Activated naive CD4-positive, alpha-beta T cell treated with anti-CD3 and anti-CD28 coated beads, Interleukin-2, amount 10 ng/mL, durations not matched to agents 7 days and 5 days (primary cell): ENCODE measurements around the gene TAL1.
"Not testable (repeated sequence)": the region's sequence is repeated elsewhere in the genome, so short reads cannot be mapped to it uniquely, and the experiment has no call there.

Experiments
- CTCF ChIA-PET: fragments of 350-600 bp; sonication (Branson Sonifier 250); formaldehyde crosslinking; loops from one replicate; lab custom pipeline; 2021; ENCODE audit warnings: antibody characterized with exemption; lab: Charles Lee
- DNase-seq: peaks from one replicate; pipeline ENCODE4 v3.0.0-alpha.2; 2020
- H3K27ac Mint-ChIP-seq: one replicate; pipeline ENCODE4 v1.8.0; 2021; ENCODE audit warnings: mild to moderate bottlenecking, moderate library complexity, mixed read lengths
- H3K27me3 Mint-ChIP-seq: one replicate; pipeline ENCODE4 v1.8.0; 2021; ENCODE audit warnings: mild to moderate bottlenecking, mixed read lengths
- H3K36me3 Mint-ChIP-seq: one replicate; pipeline ENCODE4 v1.8.0; 2021; ENCODE audit warnings: mixed read lengths
- H3K4me1 Mint-ChIP-seq: one replicate; pipeline ENCODE4 v1.8.0; 2021; ENCODE audit warnings: mixed read lengths
- H3K4me3 Mint-ChIP-seq: one replicate; pipeline ENCODE4 v1.8.0; 2021; ENCODE audit warnings: mild to moderate bottlenecking, moderate library complexity, mixed read lengths
- H3K9me3 Mint-ChIP-seq: one replicate; pipeline ENCODE4 v1.8.0; 2021; ENCODE audit warnings: mixed read lengths

TAL1 gene

GRCh38 chr1:47194311-47194710, 37.7 kb downstream of the TAL1 start:
- Mint-ChIP-seq H3K36me3 (no peaks in the 10 kb centered on the region), H3K9me3 (no peaks in the 10 kb centered on the region), H3K27ac (no peak overlapping the region), H3K4me1 (no peaks in the 10 kb centered on the region), H3K4me3 (no peak overlapping the region), H3K27me3 (peaks cover 36% of the 10 kb centered on the region)
- no peak for DNase-seq
- CTCF ChIA-PET = interaction anchor here (1.0 to 9.0 kb wide), 7 partner anchors 8 to 241 kb away, joined by 3 to 102 read pairs (median 7); no protein-coding TSS in a partner anchor

GRCh38 chr1:47193496-47193895, 38.5 kb downstream of the TAL1 start:
- H3K4me3 Mint-ChIP-seq, H3K9me3 Mint-ChIP-seq, H3K36me3 Mint-ChIP-seq, H3K4me1 Mint-ChIP-seq, H3K27ac Mint-ChIP-seq, DNase-seq: not testable (repeated sequence)
- H3K27me3 Mint-ChIP-seq = peaks cover 28% of the 10 kb centered on the region
- CTCF ChIA-PET = interaction anchor here (0.7 to 9.0 kb wide), 17 partner anchors 9 to 667 kb away, joined by 3 to 102 read pairs (median 5); no protein-coding TSS in a partner anchor

GRCh38 chr1:47192458-47193384, 39.3 kb downstream of the TAL1 start:
- Mint-ChIP-seq H3K36me3 (no peaks in the 10 kb centered on the region), H3K27ac (no peak overlapping the region), H3K4me1 (no peaks in the 10 kb centered on the region), H3K27me3 (peaks cover 30% of the 10 kb centered on the region), H3K4me3 (no peak overlapping the region), H3K9me3 (no peaks in the 10 kb centered on the region)
- peak; percentile 78 for DNase-seq
- CTCF ChIA-PET = interaction anchor here (0.7 to 9.0 kb wide), 18 partner anchors 8 to 666 kb away, joined by 3 to 102 read pairs (median 5); no protein-coding TSS in a partner anchor

GRCh38 chr1:47191940-47192457, 40.0 kb downstream of the TAL1 start:
- DNase-seq = no peak

GRCh38 chr1:47190857-47191256, 41.2 kb downstream of the TAL1 start:
- no peak overlapping the region for H3K27ac Mint-ChIP-seq
- H3K4me3 Mint-ChIP-seq = no peak overlapping the region
- CTCF ChIA-PET = interaction anchor here (0.6 to 9.0 kb wide), 7 partner anchors 10 to 1028 kb away, joined by 3 to 102 read pairs (median 4); no protein-coding TSS in a partner anchor
- no peaks in the 10 kb centered on the region for H3K9me3 Mint-ChIP-seq
- no peaks in the 10 kb centered on the region for H3K4me1 Mint-ChIP-seq
- no peaks in the 10 kb centered on the region for H3K36me3 Mint-ChIP-seq
- no peak for DNase-seq
- peaks cover 32% of the 10 kb centered on the region for H3K27me3 Mint-ChIP-seq

More at GRCh38 chr1:47191940-47192457, 40.0 kb downstream of the TAL1 start:
- Mint-ChIP-seq H3K4me1 (no peaks in the 10 kb centered on the region), H3K36me3 (no peaks in the 10 kb centered on the region), H3K4me3 (no peak overlapping the region), H3K27me3 (peaks cover 33% of the 10 kb centered on the region), H3K9me3 (no peaks in the 10 kb centered on the region), H3K27ac (peak overlapping the region; percentile 50)
- CTCF ChIA-PET = interaction anchor here (1.5 to 9.0 kb wide), 10 partner anchors 8 to 518 kb away, joined by 3 to 102 read pairs (median 5); no protein-coding TSS in a partner anchor

GRCh38 chr1:47190509-47190855, 41.5 kb downstream of the TAL1 start:
- Mint-ChIP-seq H3K36me3 (no peaks in the 10 kb centered on the region), H3K27ac (no peak overlapping the region), H3K27me3 (peaks cover 32% of the 10 kb centered on the region), H3K4me1 (no peaks in the 10 kb centered on the region), H3K9me3 (no peaks in the 10 kb centered on the region), H3K4me3 (no peak overlapping the region)
- no peak for DNase-seq
- CTCF ChIA-PET = interaction anchor here (0.6 to 9.0 kb wide), 7 partner anchors 9 to 244 kb away, joined by 3 to 102 read pairs (median 4); no protein-coding TSS in a partner anchor

GRCh38 chr1:47189844-47190508, 42.0 kb downstream of the TAL1 start, which contains the start of gene PDZK1IP1:
Gene PDZK1IP1, minus strand, starts transcription at chr1:47190036. Its CDS starts 104 bp downstream, at chr1:47189932.
- DNase-seq = no peak
- H3K27me3 Mint-ChIP-seq = peaks cover 32% of the 10 kb centered on the region
- CTCF ChIA-PET = interaction anchor here (0.7 to 9.0 kb wide), 5 partner anchors 9 to 244 kb away, joined by 3 to 102 read pairs (median 4); no protein-coding TSS in a partner anchor
- H3K27ac Mint-ChIP-seq = no peak within 1 kb of the TSS
- H3K4me3 Mint-ChIP-seq = no peak within 1 kb of the TSS
- H3K36me3 Mint-ChIP-seq = no peaks in the 10 kb centered on the region
- H3K9me3 Mint-ChIP-seq = no peaks in the 10 kb centered on the region
- no peaks in the 10 kb centered on the region for H3K4me1 Mint-ChIP-seq

GRCh38 chr1:47188791-47189785, 42.9 kb downstream of the TAL1 start:
- Mint-ChIP-seq H3K9me3 (no peaks in the 10 kb centered on the region), H3K27ac (no peak overlapping the region), H3K4me1 (no peaks in the 10 kb centered on the region), H3K27me3 (peaks cover 28% of the 10 kb centered on the region), H3K4me3 (no peak overlapping the region), H3K36me3 (no peaks in the 10 kb centered on the region)
- CTCF ChIA-PET = interaction anchor here (1.3 to 9.0 kb wide), 3 partner anchors 8 to 245 kb away, joined by 4 to 102 read pairs (median 63); no protein-coding TSS in a partner anchor
- DNase-seq = no peak

- no peaks in the 10 kb centered on the region for H3K9me3 Mint-ChIP-seq
- H3K4me1 Mint-ChIP-seq = no peaks in the 10 kb centered on the region
- CTCF ChIA-PET = interaction anchor here (0.8 to 9.0 kb wide), 3 partner anchors 7 to 12 kb away, joined by 3 to 102 read pairs (median 6); no protein-coding TSS in a partner anchor
- H3K27me3 Mint-ChIP-seq = peaks cover 31% of the 10 kb centered on the region
- no peak overlapping the region for H3K4me3 Mint-ChIP-seq
- no peaks in the 10 kb centered on the region for H3K36me3 Mint-ChIP-seq
- H3K27ac Mint-ChIP-seq = no peak overlapping the region
- DNase-seq = no peak
Measured at GRCh38 chr1:47187926-47188250, 44.1 kb downstream of the TAL1 start.

- no peaks in the 10 kb centered on the region for H3K9me3 Mint-ChIP-seq
- H3K4me1 Mint-ChIP-seq = no peaks in the 10 kb centered on the region
- CTCF ChIA-PET = interaction anchor here (0.8 to 9.0 kb wide), 3 partner anchors 6 to 12 kb away, joined by 3 to 102 read pairs (median 6); no protein-coding TSS in a partner anchor
- no peak for DNase-seq
- peaks cover 33% of the 10 kb centered on the region for H3K27me3 Mint-ChIP-seq
- no peak overlapping the region for H3K4me3 Mint-ChIP-seq
- H3K36me3 Mint-ChIP-seq = no peaks in the 10 kb centered on the region
- H3K27ac Mint-ChIP-seq = no peak overlapping the region
Measured at GRCh38 chr1:47187231-47187925, 44.6 kb downstream of the TAL1 start.

- DNase-seq = no peak
- Mint-ChIP-seq H3K27ac (no peak overlapping the region), H3K4me3 (no peak overlapping the region), H3K27me3 (peaks cover 35% of the 10 kb centered on the region), H3K36me3 (no peaks in the 10 kb centered on the region), H3K4me1 (no peaks in the 10 kb centered on the region), H3K9me3 (no peaks in the 10 kb centered on the region)
- CTCF ChIA-PET = interaction anchor here (1.7 to 9.0 kb wide), 2 partner anchors 5 to 11 kb away, joined by 6 to 102 read pairs; no protein-coding TSS in a partner anchor
Measured at GRCh38 chr1:47186267-47187185, 45.5 kb downstream of the TAL1 start.
